ENCODE results near the gene BLOC1S4.

DNA sequence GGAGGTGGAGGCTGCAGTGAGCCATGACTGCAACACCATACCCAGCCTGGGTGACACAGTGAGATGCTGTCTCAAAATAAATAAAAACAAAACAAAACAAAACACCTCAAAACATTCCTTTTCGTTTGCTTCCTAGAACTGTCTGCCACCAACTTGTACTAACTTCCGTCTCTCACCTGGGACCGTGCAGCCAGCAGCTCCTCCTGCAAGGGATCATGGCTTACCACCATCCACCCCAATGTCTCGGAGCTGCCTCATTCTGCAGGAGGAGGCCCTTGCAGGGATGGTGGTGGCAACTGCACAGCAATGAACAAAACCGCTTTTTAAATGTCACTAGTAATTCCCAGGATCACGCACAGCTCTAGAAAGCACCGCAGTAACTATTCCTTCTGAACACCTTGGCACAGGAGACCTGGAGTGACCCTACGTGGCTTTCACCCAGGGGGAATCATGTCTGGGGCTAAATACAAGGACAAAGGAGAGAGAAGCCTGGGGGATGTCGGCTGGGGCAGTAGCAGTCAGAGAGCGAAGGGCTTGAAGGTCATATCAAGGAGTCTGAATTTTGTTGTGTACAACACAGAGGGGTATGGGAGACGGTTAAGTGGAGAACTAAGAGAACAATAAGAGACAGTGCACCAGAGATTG, 49.1 kb downstream of the BLOC1S4 start:
- TF ChIP-seq POLR2AphosphoS5 (IDR thresholded peaks at IDR 0.05) = no peak
- no peak for TF ChIP-seq CTCF (IDR thresholded peaks at IDR 0.05)
- no peak for TF ChIP-seq POLR2A (IDR thresholded peaks at IDR 0.05)
- TF ChIP-seq EP300 (IDR thresholded peaks at IDR 0.05) = no peak
